HepG2 (cell line): ENCODE measurements around the gene AKAP8. TPM values are rescaled to one million over a fixed set of nuclear protein-coding genes. Genes with fewer than 3 reads are reported as not detected.
A peak's percentile ranks its signal among the peaks of the same experiment; 100 is the strongest.

Experiments
- ARHGAP35 ChIP-seq: sonication (generic); formaldehyde crosslinking; IDR thresholded peaks from 2 replicates; pipeline ENCODE4 v1.9.0; 2022; ENCODE audit warnings: mild to moderate bottlenecking, inconsistent platforms, moderate library complexity, missing genetic modification reagents, borderline replicate concordance
- BRCA1 ChIP-seq: sonication (generic); formaldehyde crosslinking; IDR thresholded peaks from 2 replicates; pipeline ENCODE4 v1.4.0; 2020; ENCODE audit warnings: missing genetic modification reagents
- CBX2 ChIP-seq, 2 experiments: fragments of 200-600 bp in 1 of 2; sonication (generic); formaldehyde crosslinking in 1 of 2; IDR thresholded peaks; 2 replicates each; pipeline versions ENCODE4 v1.7.0 to v1.8.1; 2018 to 2022; ENCODE audit warnings: low read depth in 2 of 2, low read length in 1 of 2, mild to moderate bottlenecking in 1 of 2, missing genetic modification reagents in 1 of 2
- E2F1 ChIP-seq: sonication (generic); formaldehyde crosslinking; IDR thresholded peaks from 2 replicates; pipeline ENCODE4 v1.5.0; 2020; ENCODE audit warnings: missing genetic modification reagents
- ETV6 ChIP-seq: sonication (generic); formaldehyde crosslinking; conservative IDR thresholded peaks from 2 replicates; pipeline ENCODE4 v1.4.0; 2020; ENCODE audit warnings: missing genetic modification reagents
- FOXP4 ChIP-seq: sonication (generic); formaldehyde crosslinking; IDR thresholded peaks from 2 replicates; pipeline ENCODE4 v1.4.0; 2020; ENCODE audit warnings: missing genetic modification reagents
- HOXA3 ChIP-seq: sonication (generic); formaldehyde crosslinking; IDR thresholded peaks from 2 replicates; pipeline ENCODE4 v1.5.0; 2020; ENCODE audit warnings: missing genetic modification reagents
- KLF11 ChIP-seq: IDR thresholded peaks from 2 replicates; pipeline ENCODE4 v1.6.1; 2016; ENCODE audit warnings: missing compliant biosample characterization
- KLF9 ChIP-seq: IDR thresholded peaks from 2 replicates; pipeline ENCODE4 v1.6.1; 2016; ENCODE audit warnings: low read depth
- LCORL ChIP-seq, 2 experiments: fragments of 450-650 bp in 1 of 2; sonication (generic) in 1 of 2; formaldehyde crosslinking in 1 of 2; IDR thresholded peaks; 2 replicates each; pipeline versions ENCODE4 v1.5.0 to v1.6.1; 2017 to 2020; ENCODE audit warnings: antibody characterized with exemption in 1 of 2, missing genetic modification reagents in 1 of 2
- NFE2L2 ChIP-seq: fragments of 150-350 bp; IDR thresholded peaks from 2 replicates; pipeline ENCODE4 v1.6.1; 2014; ENCODE audit warnings: low read length
- SYNCRIP ChIP-seq: fragments of 200-400 bp; formaldehyde crosslinking; IDR thresholded peaks from 2 replicates; pipeline ENCODE4 v1.6.1; 2018; ENCODE audit warnings: mild to moderate bottlenecking, low read depth, low read length; ENCODE audit not compliant: insufficient read depth
- TAF1 ChIP-seq: sonication (generic); formaldehyde crosslinking; IDR thresholded peaks from 2 replicates; pipeline ENCODE4 v1.4.0; 2020; ENCODE audit warnings: missing genetic modification reagents
- ZBTB33 ChIP-seq: sonication (generic); formaldehyde crosslinking; IDR thresholded peaks from 2 replicates; pipeline ENCODE4 v1.4.0; 2020; ENCODE audit warnings: missing genetic modification reagents
- ZBTB37 ChIP-seq: sonication (generic); formaldehyde crosslinking; IDR thresholded peaks from 2 replicates; pipeline ENCODE4 v1.4.0; 2020; ENCODE audit warnings: mild to moderate bottlenecking, missing genetic modification reagents
- ZBTB4 ChIP-seq: sonication (generic); formaldehyde crosslinking; IDR thresholded peaks from 2 replicates; pipeline ENCODE4 v1.4.0; 2020; ENCODE audit warnings: missing genetic modification reagents, mild to moderate bottlenecking, borderline replicate concordance
- ZNF180 ChIP-seq: sonication (generic); formaldehyde crosslinking; IDR thresholded peaks from 2 replicates; pipeline ENCODE4 v1.4.0; 2020; ENCODE audit warnings: low read depth, missing genetic modification reagents, borderline replicate concordance
- ZNF382 ChIP-seq: sonication (generic); formaldehyde crosslinking; IDR thresholded peaks from 2 replicates; pipeline ENCODE4 v1.5.0; 2020; ENCODE audit warnings: missing genetic modification reagents, mild to moderate bottlenecking, borderline replicate concordance
- ZNF546 ChIP-seq: sonication (generic); formaldehyde crosslinking; conservative IDR thresholded peaks from 2 replicates; pipeline ENCODE4 v1.8.1; 2023; ENCODE audit warnings: mild to moderate bottlenecking, missing genetic modification reagents
- ZNF605 ChIP-seq: sonication (generic); formaldehyde crosslinking; IDR thresholded peaks from 2 replicates; pipeline ENCODE4 v1.8.0; 2022; ENCODE audit warnings: mild to moderate bottlenecking, missing genetic modification reagents
- polyA plus RNA-seq, 8 experiments: library from polyadenylated mRNA; depleted of rRNA in 3 of 8; stranded (reverse) in 7 of 8; unstranded in 1 of 8; fragments of >200 nt; fragmentation: Illumina TruSeq in 4 of 8; extraction: Trizol in 4 of 8; gene quantifications; 2 replicates each; pipeline versions ENCODE4 v1.2.1 to v1.2.3, GENCODE V29; 2011 to 2016; ENCODE audit warnings: low read depth in 4 of 8, missing spikeins in 1 of 8, mixed read lengths in 1 of 8; ENCODE audit not compliant: insufficient read depth in 1 of 8
- total RNA-seq, 5 experiments: library from RNA; depleted of rRNA; stranded (reverse); fragments of >200 nt; fragmentation: Illumina TruSeq; extraction: Trizol; gene quantifications; 2 replicates each; pipeline ENCODE4 v1.2.3, GENCODE V29; 2016; ENCODE audit warnings: low read depth in 1 of 5

The AKAP8 gene
- total and polyA plus RNA-seq, 2 of the 13 experiments (the other 11 are each of a cell fraction or from before 2014, with no cell fraction given), result 15.9 to 22.1 TPM

- TF ChIP-seq ZBTB33, result peak; percentile 24; the same call in 1 of the 2 replicates
- TF ChIP-seq FOXP4 (CRISPR knock-in tag), result peak; percentile 54
- no peak for TF ChIP-seq TAF1 (CRISPR knock-in tag)
- TF ChIP-seq KLF9, result no peak
- TF ChIP-seq ZBTB37, result no peak
- no peak for TF ChIP-seq E2F1 (CRISPR knock-in tag)
- TF ChIP-seq SYNCRIP, result no peak
- no peak for TF ChIP-seq LCORL (IDR thresholded peaks at IDR 0.05)
- TF ChIP-seq LCORL (CRISPR knock-in tag; IDR thresholded peaks at IDR 0.05), result 0 out of 2 replicates have a peak, but pooled peaks have one; percentile 5
- TF ChIP-seq NFE2L2, result no peak
- no peak for TF ChIP-seq ZNF546 (CRISPR knock-in tag)
- TF ChIP-seq ZNF605 (CRISPR knock-in tag), result no peak
- TF ChIP-seq ZNF382, result no peak
- TF ChIP-seq ARHGAP35, result no peak
- TF ChIP-seq HOXA3 (CRISPR knock-in tag), result peak; percentile 34; the same call in 1 of the 2 replicates
- no peak for TF ChIP-seq CBX2 (IDR thresholded peaks at IDR 0.05; ENCODE audit: low read depth, low read length)
- TF ChIP-seq CBX2 (CRISPR knock-in tag; IDR thresholded peaks at IDR 0.05; ENCODE audit: low read depth), result no peak
- TF ChIP-seq BRCA1, result no peak
- no peak for TF ChIP-seq ETV6
- TF ChIP-seq KLF11 (CRISPR knock-in tag), result no peak
- no peak for TF ChIP-seq ZNF180 (CRISPR knock-in tag)
- no peak for TF ChIP-seq ZBTB4 (CRISPR knock-in tag)
Measured at GRCh38 chr19:15304140-15304705, 75.4 kb downstream of the AKAP8 start (continued).
